GM06990 (cell line): ENCODE measurements around the gene SCN3A.
A peak's percentile ranks its signal among the peaks of the same experiment; 100 is the strongest.

Source experiments
- DNase-seq: peaks from one replicate; pipeline ENCODE4 v3.0.0-alpha.2; 2011; ENCODE audit not compliant: insufficient read length; ENCODE audit errors: extremely low read depth
- H3K27me3 ChIP-seq: replicated peaks from 2 replicates; pipeline ENCODE4 v1.6.0; 2011; ENCODE audit warnings: low read length; ENCODE audit not compliant: control insufficient read depth, insufficient read depth
- H3K36me3 ChIP-seq: 2 replicates; pipeline ENCODE4 v1.5.1; 2011; ENCODE audit warnings: low read length; ENCODE audit not compliant: control insufficient read depth, insufficient read depth
- H3K4me3 ChIP-seq: replicated peaks from 2 replicates; pipeline ENCODE4 v1.5.1; 2011; ENCODE audit warnings: low read depth, mild to moderate bottlenecking, control low read depth, low read length
- TF ChIP-seq, protein P1 (sequence below): IDR thresholded peaks from 2 replicates; pipeline ENCODE4 v1.5.1; 2011; ENCODE audit warnings: low read length, control low read depth, mild to moderate bottlenecking, inconsistent platforms; ENCODE audit not compliant: insufficient read depth, poor library complexity, severe bottlenecking

The SCN3A gene

DNA sequence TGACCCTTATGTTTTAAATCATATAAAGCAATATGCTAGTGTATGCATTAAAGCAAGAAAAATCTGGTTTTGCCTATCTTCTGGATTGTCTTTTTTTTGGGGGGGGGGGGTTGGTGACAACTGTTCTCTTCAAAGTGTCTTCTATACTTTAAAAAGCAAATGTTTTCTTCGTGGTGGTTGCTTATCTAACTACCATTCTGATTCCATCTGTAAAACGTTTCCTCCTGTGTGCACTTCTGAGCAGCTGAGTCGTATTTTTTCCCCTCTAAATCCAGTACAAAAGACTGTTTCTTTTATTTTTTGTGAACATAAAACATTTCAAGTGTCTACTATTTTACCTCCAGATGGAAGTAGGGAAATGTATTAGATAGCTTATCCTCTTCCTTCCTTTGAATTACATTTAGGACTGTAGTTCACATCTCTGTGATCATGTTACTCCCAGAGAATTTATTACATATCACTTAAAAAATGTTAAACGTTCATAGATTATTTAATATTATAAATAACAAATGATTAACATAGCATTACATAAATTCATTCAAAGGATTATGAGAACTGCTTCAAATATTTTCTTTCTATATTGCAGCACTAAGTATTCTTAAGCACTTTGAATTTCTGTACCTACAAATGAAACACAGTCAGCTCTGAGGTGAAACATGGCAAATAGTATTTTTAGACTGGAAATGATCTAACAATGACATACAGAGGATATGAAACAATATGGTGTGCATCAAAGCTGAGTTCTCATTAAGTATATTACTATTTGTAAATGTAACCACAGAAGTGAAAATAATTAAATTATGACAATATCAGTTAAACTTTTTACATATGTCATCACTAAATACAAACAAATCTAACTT, 56.4 kb downstream of the SCN3A start:
- H3K4me3 ChIP-seq, result no peak overlapping the region
- TF ChIP-seq, protein P1, sequence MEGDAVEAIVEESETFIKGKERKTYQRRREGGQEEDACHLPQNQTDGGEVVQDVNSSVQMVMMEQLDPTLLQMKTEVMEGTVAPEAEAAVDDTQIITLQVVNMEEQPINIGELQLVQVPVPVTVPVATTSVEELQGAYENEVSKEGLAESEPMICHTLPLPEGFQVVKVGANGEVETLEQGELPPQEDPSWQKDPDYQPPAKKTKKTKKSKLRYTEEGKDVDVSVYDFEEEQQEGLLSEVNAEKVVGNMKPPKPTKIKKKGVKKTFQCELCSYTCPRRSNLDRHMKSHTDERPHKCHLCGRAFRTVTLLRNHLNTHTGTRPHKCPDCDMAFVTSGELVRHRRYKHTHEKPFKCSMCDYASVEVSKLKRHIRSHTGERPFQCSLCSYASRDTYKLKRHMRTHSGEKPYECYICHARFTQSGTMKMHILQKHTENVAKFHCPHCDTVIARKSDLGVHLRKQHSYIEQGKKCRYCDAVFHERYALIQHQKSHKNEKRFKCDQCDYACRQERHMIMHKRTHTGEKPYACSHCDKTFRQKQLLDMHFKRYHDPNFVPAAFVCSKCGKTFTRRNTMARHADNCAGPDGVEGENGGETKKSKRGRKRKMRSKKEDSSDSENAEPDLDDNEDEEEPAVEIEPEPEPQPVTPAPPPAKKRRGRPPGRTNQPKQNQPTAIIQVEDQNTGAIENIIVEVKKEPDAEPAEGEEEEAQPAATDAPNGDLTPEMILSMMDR, result no peak
- DNase-seq, result no peak
- H3K27me3 ChIP-seq, result no peaks in the 10 kb centered on the region
- no peaks in the 10 kb centered on the region for H3K36me3 ChIP-seq

DNA sequence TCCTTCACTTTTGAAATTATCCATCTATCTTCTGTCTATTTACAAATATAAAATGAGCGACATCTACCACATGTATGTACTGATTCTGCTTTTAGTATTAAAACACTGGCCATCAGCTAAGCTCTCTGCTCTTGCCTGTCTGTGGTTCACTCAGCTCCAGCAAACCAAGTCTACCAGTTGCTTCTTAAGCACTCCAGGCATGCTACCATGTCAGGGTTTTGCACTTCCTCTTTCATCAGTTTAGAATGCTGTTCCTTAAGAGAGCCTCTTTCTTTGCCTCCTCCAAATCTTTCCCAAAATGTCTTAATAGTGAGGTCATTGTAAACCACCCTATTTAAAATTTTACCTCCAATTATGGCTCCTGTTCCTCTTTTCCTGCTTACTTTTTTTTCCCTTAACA, 59.5 kb downstream of the SCN3A start:
- no peak overlapping the region for H3K4me3 ChIP-seq
- no peaks in the 10 kb centered on the region for H3K27me3 ChIP-seq
- H3K36me3 ChIP-seq, result no peaks in the 10 kb centered on the region
- no peak for DNase-seq
- TF ChIP-seq, protein P1, result no peak

DNA sequence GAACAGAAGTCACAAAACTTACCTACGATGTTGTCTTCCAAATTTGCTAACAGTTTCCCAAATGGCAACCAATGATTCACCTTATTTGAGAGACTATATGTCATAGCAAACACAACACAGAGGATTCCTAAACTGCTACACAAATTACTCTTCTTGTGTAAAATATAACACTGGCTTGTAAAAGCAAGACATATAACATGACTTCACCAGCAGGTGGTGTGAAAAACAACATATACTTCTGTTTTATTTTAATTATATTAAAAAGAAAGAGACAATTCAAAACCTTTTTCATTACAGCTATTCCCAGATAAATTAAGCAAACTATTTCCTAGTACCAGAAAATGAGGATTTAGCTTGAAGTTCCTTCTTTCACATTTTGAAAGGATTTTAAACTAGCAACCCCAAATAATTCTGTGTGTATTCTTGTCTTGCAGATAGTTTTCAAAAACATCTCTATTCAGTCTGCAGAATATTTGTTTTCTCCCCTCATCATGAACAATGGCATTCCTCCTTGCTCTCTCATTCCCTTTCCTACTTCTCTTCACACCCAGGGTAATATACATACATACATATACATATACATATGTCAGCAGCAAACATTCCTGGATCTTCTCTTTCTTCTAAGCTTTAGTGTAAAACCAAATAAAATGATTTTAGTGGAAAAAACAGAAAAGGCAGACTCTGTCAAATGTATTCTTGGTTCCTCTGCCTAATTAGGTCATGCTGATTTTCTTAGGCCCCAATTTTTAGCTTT, 62.1 kb downstream of the SCN3A start:
- DNase-seq, result no peak
- no peaks in the 10 kb centered on the region for H3K36me3 ChIP-seq
- TF ChIP-seq, protein P1, result peak; percentile 27

DNA sequence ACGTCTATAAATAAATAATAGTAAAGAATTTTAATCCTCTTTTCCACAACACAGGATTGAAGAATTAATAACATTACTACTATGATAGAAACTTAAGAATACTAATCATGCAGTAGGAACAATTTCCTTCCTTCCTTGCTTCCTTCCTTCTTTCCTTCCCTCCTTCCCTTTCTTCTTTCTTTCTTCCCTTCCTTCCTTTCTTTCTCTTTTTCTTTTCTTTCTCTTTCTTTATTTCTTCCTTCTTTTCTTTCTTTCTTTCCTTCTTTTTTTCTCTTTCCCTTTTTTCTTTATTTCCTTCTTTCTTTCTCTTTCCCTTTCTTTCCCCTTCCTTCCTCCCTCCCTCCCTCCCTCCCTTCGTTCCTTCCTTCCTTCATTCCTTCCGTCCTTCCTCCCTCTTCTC, 77.6 kb downstream of the SCN3A start:
- no peak for DNase-seq
- TF ChIP-seq, protein P1, result no peak
- Histone ChIP-seq H3K27me3 (no peaks in the 10 kb centered on the region), H3K36me3 (no peaks in the 10 kb centered on the region), H3K4me3 (no peak overlapping the region)

More for the DNA sequence above, 62.1 kb downstream of the SCN3A start:
- Histone ChIP-seq H3K27me3 (no peaks in the 10 kb centered on the region), H3K4me3 (no peak overlapping the region)

DNA sequence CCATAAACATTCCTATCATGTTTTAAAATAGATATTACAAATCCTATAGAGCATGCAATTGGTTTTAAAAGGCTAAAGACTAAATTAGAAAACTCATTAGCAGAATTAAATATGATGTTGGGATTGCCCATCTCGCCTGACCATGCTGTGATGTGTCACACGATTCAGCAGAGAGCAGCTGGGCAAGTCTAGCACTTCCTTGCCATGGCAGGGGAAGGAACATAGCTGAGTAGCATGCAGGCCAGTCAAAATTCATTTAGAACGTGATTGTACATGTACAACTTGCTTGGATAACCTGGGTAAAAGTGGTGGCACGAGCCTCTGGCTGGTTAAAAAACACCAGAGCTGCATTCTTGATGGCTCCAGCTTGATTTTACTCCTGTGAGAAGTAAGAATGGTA, 81.3 kb downstream of the SCN3A start:
- no peak for DNase-seq
- Histone ChIP-seq H3K27me3 (no peaks in the 10 kb centered on the region), H3K36me3 (no peaks in the 10 kb centered on the region), H3K4me3 (no peak overlapping the region)
- TF ChIP-seq, protein P1, result no peak
